Suprapubic skin (tissue), 4 donors: ENCODE results near the gene TMEM45B. TPM values are rescaled to one million over a fixed set of nuclear protein-coding genes. Genes with fewer than 3 reads are reported as not detected.

Experiments
- DNase-seq, 2 donors: peaks; one replicate each; pipeline ENCODE4 v3.0.0-alpha.2; 2019; ENCODE audit warnings: low spot score in 2 of 2
- H3K27ac ChIP-seq: fragments of 200-600 bp; sonication (generic); one replicate; pipeline ENCODE4 v1.5.1; 2019
- H3K27me3 ChIP-seq: fragments of 200-600 bp; sonication (generic); one replicate; pipeline ENCODE4 v1.5.1; 2019
- H3K36me3 ChIP-seq: fragments of 200-600 bp; sonication (generic); one replicate; pipeline ENCODE4 v1.5.1; 2019
- H3K4me1 ChIP-seq: fragments of 200-600 bp; sonication (generic); one replicate; pipeline ENCODE4 v1.5.1; 2019
- H3K4me3 ChIP-seq: fragments of 200-600 bp; sonication (generic); one replicate; pipeline ENCODE4 v1.5.1; 2019; ENCODE audit warnings: mild to moderate bottlenecking
- H3K9me3 ChIP-seq: fragments of 200-600 bp; sonication (generic); one replicate; pipeline ENCODE4 v1.5.1; 2019
- CTCF ChIP-seq, 2 donors: fragments of 200-600 bp in 1 of 2; fragments of 450-650 bp in 1 of 2; sonication (generic) in 1 of 2; IDR thresholded peaks; one replicate each; pipeline ENCODE4 v1.5.1; 2016 to 2019; ENCODE audit warnings: antibody characterized with exemption in 2 of 2, mild to moderate bottlenecking in 1 of 2, moderate library complexity in 1 of 2
- EP300 ChIP-seq: sonication (generic); formaldehyde crosslinking; IDR thresholded peaks from one replicate; pipeline ENCODE4 v1.6.1; 2017; ENCODE audit warnings: antibody characterized with exemption
- POLR2A ChIP-seq, 2 donors: fragments of 450-650 bp; IDR thresholded peaks; one replicate each; pipeline ENCODE4 v1.6.1; 2017; ENCODE audit warnings: antibody characterized with exemption in 2 of 2, mild to moderate bottlenecking in 2 of 2, moderate library complexity in 2 of 2
- POLR2AphosphoS5 ChIP-seq, 3 donors: sonication (generic); formaldehyde crosslinking; IDR thresholded peaks; one replicate each; pipeline ENCODE4 v1.6.1; 2017; ENCODE audit warnings: antibody characterized with exemption in 3 of 3
- WGBS: methylation state at CpG from one replicate; pipeline ENCODE4 v1.1.5; 2018; 5-methylcytosine and 5-hydroxymethylcytosine counted together
- total RNA-seq, 4 donors: library from RNA; depleted of rRNA; stranded (reverse); fragments of >200 nt; gene quantifications; one replicate each; pipeline ENCODE4 v1.1.0, GENCODE V29; 2016

TMEM45B gene
- 10 to 100 TPM; 19.9 to 42.0 (median 35.9) TPM for total RNA-seq

DNA sequence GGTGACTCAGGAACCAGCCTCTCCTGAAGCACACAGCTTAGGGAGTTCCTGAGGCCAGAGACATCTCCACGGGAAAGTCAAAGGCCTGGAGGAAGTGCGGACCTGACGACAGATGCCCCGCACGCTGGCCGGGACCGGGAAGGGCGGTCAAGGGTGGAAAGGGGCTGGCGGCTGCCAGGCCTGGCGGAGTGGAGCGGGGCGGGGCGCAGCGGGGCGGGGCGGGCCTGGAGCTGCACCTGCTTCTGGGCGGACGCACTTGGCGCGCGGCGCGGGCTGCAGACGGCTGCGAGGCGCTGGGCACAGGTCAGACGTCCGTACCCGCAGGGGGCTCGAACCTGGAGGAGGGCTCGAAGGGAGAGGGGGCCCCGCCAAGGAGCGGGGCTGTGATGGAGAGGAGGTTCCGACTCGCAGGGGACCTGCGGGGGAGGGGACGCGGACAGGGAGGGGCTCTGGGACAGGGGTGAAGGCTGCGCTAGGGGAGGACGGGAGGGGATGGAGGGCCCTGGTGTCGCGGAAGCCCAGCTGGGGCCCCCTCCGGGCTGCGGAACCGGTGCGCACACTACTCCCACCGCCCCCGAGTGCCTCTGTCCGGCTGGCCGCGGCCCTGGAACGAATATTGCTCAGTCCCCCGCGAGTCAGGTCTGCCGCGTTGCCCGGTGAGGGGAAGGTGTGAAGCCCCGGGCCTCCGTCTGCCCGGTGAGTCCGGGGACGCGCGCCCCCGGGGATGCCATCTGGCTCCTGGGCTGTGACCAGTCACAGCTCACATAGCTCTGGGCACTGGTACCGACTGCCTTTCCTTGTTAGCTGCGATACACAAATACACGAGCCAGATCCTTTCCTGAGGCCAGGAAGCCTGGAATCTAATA, at the start of gene TMEM45B:
TSS of gene TMEM45B (plus strand) at position 253 of the 866 bp plus-strand sequence. CDS start 36,635 bp downstream, outside the sequence.
- H3K9me3 ChIP-seq = no peaks in the 10 kb centered on the region
- H3K4me1 ChIP-seq = peaks cover 3% of the 10 kb centered on the region
- DNase-seq = no peak
- peak within 1 kb of the TSS; percentile 7 for H3K27ac ChIP-seq
- WGBS = 1% methylated on average over 30 of the region's 68 CpGs
- peak within 1 kb of the TSS; percentile 47 for H3K4me3 ChIP-seq
- no peaks in the 10 kb centered on the region for H3K36me3 ChIP-seq
- TF ChIP-seq POLR2AphosphoS5 (IDR thresholded peaks at IDR 0.05) = no peak
- TF ChIP-seq POLR2A (IDR thresholded peaks at IDR 0.05) = no peak
- no peak for TF ChIP-seq EP300
- TF ChIP-seq CTCF (IDR thresholded peaks at IDR 0.05) = no peak
- peaks cover 15% of the 10 kb centered on the region for H3K27me3 ChIP-seq

DNA sequence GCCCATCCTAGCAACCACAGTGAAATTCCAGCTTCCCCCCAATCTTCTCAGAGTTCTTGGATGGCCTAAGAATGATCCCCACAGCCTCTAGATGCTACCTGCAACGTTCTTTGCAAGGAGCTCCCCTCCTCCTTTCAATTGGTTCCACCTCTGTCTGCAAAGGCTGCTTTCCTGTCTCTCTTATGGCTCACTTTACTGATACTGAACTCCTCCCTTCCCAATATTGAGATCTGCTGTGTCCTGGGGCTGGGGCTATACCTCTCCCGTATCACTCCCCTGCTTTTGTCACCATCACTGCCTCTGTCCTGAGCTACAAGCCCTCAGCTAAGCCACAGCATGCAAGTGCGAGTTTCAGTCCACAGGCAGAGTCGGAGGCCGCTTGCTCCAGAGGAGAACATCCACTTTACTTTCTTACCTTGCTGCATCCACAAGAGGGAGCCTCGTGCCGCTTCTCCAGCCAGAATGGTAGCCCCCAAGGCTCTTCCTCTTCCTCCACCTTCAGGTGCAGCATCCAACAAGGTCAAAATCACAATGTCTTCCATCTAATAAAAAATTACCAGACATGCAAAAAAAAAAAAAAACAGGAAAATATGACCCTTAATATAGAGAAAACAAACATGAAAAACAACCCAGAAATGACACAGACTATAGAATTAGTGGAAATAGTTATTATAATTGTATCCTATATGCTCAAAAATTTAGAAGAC, 48.6 kb upstream of the TMEM45B start:
- TF ChIP-seq CTCF (IDR thresholded peaks at IDR 0.05) = no peak
- TF ChIP-seq POLR2AphosphoS5 (IDR thresholded peaks at IDR 0.05) = no peak
- no peak for TF ChIP-seq EP300
- TF ChIP-seq POLR2A (IDR thresholded peaks at IDR 0.05) = no peak
- Histone ChIP-seq H3K4me3 (no peak overlapping the region), H3K27me3 (no peaks in the 10 kb centered on the region), H3K36me3 (no peaks in the 10 kb centered on the region), H3K27ac (no peak overlapping the region), H3K4me1 (peaks cover 4% of the 10 kb centered on the region), H3K9me3 (no peaks in the 10 kb centered on the region)
- WGBS = 37% methylated on average over 7 of the region's 7 CpGs
- DNase-seq = no peak

DNA sequence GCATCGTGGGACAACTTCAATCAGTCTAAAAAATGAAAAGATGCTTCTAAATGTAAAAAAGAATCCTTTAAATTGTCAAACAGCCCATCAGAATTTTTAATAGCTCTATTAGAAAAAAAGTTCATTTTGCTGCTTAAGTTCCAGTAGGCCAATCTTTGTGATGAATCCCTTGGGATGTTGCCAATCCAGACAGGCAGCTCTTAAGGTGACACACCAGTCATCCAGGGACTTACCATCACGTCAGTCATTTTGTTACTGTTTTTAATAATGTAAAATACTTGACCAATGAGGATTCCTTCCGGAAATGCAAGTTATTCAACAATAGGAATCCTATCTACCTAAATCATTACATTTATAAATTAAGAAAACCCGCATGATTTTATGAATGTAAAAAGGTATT, 47.8 kb upstream of the TMEM45B start:
- H3K4me3 ChIP-seq = no peak overlapping the region
- H3K4me1 ChIP-seq = peaks cover 4% of the 10 kb centered on the region
- DNase-seq = no peak
- TF ChIP-seq POLR2AphosphoS5 (IDR thresholded peaks at IDR 0.05) = no peak
- TF ChIP-seq POLR2A (IDR thresholded peaks at IDR 0.05) = no peak
- TF ChIP-seq CTCF (IDR thresholded peaks at IDR 0.05) = no peak
- no peak for TF ChIP-seq EP300
- H3K27ac ChIP-seq = no peak overlapping the region
- H3K27me3 ChIP-seq = no peaks in the 10 kb centered on the region
- no peaks in the 10 kb centered on the region for H3K9me3 ChIP-seq
- 59% methylated on average over 4 of the region's 4 CpGs for WGBS
- H3K36me3 ChIP-seq = no peaks in the 10 kb centered on the region

- no peak for DNase-seq
- 100% methylated on average over 1 of the region's 1 CpG for WGBS
- H3K27me3 ChIP-seq = no peaks in the 10 kb centered on the region
- TF ChIP-seq POLR2A (IDR thresholded peaks at IDR 0.05) (no peak), EP300 (no peak), CTCF (IDR thresholded peaks at IDR 0.05) (no peak), POLR2AphosphoS5 (IDR thresholded peaks at IDR 0.05) (no peak)
- no peak overlapping the region for H3K27ac ChIP-seq
- H3K4me1 ChIP-seq = peaks cover 4% of the 10 kb centered on the region
- H3K4me3 ChIP-seq = no peak overlapping the region
- no peaks in the 10 kb centered on the region for H3K36me3 ChIP-seq
- H3K9me3 ChIP-seq = no peaks in the 10 kb centered on the region
Observed at GRCh38 chr11:129768356-129768755, 47.3 kb upstream of the TMEM45B start.

DNA sequence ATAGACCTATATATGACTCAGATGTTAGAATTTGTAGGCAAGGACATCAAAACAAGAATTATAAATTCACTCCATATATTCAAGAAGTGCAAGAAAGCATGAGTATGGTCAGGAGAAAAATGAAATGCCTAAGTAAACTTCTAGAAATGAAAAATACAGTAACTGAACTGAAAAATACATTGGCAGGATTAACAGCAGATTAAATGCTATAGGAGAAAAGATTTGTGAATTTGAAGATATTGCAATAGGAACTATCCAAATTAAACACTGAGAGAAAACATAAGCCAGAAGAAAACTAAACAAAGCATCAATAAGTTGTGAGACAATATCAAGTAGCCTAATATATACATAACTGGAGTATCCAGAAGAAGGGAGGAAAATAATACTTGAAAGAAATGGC, 46.6 kb upstream of the TMEM45B start:
- Histone ChIP-seq H3K27me3 (no peaks in the 10 kb centered on the region), H3K9me3 (no peaks in the 10 kb centered on the region), H3K4me1 (no peaks in the 10 kb centered on the region), H3K27ac (no peak overlapping the region), H3K36me3 (no peaks in the 10 kb centered on the region), H3K4me3 (no peak overlapping the region)
- TF ChIP-seq POLR2A (IDR thresholded peaks at IDR 0.05) (no peak), EP300 (no peak), CTCF (IDR thresholded peaks at IDR 0.05) (no peak), POLR2AphosphoS5 (IDR thresholded peaks at IDR 0.05) (no peak)
- DNase-seq = no peak
